ENCODE measurements around the gene LRBA.

GRCh38 chr4:150515135-150515534, 499.9 kb downstream of the LRBA start:
- TF ChIP-seq, protein P1, sequence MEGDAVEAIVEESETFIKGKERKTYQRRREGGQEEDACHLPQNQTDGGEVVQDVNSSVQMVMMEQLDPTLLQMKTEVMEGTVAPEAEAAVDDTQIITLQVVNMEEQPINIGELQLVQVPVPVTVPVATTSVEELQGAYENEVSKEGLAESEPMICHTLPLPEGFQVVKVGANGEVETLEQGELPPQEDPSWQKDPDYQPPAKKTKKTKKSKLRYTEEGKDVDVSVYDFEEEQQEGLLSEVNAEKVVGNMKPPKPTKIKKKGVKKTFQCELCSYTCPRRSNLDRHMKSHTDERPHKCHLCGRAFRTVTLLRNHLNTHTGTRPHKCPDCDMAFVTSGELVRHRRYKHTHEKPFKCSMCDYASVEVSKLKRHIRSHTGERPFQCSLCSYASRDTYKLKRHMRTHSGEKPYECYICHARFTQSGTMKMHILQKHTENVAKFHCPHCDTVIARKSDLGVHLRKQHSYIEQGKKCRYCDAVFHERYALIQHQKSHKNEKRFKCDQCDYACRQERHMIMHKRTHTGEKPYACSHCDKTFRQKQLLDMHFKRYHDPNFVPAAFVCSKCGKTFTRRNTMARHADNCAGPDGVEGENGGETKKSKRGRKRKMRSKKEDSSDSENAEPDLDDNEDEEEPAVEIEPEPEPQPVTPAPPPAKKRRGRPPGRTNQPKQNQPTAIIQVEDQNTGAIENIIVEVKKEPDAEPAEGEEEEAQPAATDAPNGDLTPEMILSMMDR (IDR thresholded peaks at IDR 0.05; ENCODE audit: borderline replicate concordance, extremely low read depth, low read length, poor library complexity, severe bottlenecking): no peak
- TF ChIP-seq EZH2 (IDR thresholded peaks at IDR 0.05; ENCODE audit: borderline replicate concordance, low read depth, low read length, severe bottlenecking): no peak
